ENCODE data around the gene CDHR2.

The CDHR2 gene

GRCh38 chr5:176612855-176613254, 63.7 kb downstream of the CDHR2 start:
- Histone ChIP-seq H3K4me2 (ENCODE audit: low read length) (no peak overlapping the region), H3F3A (ENCODE audit: insufficient read depth, low read length) (no peaks in the 10 kb centered on the region), H3K9me3 (ENCODE audit: low read length) (no peaks in the 10 kb centered on the region), H3K36me3 (ENCODE audit: insufficient read depth, low read length) (no peaks in the 10 kb centered on the region), H3K79me2 (ENCODE audit: insufficient read depth, low read length) (no peaks in the 10 kb centered on the region), H3K4me3 (ENCODE audit: low read depth, low read length, poor library complexity, severe bottlenecking) (no peak overlapping the region), H2AFZ (ENCODE audit: low read length) (no peak overlapping the region), H3K4me1 (ENCODE audit: insufficient read depth, low read length, severe bottlenecking) (no peaks in the 10 kb centered on the region), H3K27me3 (ENCODE audit: insufficient read depth, low read length) (no peaks in the 10 kb centered on the region), H3K9ac (ENCODE audit: low read length) (no peak overlapping the region), H3K9me2 (ENCODE audit: low read depth, low read length) (no peaks in the 10 kb centered on the region), H4K20me1 (ENCODE audit: insufficient read depth, low read length) (no peaks in the 10 kb centered on the region), H3K27ac (ENCODE audit: low read depth, low read length, poor library complexity, severe bottlenecking) (no peak overlapping the region)
- TF ChIP-seq, protein P1, sequence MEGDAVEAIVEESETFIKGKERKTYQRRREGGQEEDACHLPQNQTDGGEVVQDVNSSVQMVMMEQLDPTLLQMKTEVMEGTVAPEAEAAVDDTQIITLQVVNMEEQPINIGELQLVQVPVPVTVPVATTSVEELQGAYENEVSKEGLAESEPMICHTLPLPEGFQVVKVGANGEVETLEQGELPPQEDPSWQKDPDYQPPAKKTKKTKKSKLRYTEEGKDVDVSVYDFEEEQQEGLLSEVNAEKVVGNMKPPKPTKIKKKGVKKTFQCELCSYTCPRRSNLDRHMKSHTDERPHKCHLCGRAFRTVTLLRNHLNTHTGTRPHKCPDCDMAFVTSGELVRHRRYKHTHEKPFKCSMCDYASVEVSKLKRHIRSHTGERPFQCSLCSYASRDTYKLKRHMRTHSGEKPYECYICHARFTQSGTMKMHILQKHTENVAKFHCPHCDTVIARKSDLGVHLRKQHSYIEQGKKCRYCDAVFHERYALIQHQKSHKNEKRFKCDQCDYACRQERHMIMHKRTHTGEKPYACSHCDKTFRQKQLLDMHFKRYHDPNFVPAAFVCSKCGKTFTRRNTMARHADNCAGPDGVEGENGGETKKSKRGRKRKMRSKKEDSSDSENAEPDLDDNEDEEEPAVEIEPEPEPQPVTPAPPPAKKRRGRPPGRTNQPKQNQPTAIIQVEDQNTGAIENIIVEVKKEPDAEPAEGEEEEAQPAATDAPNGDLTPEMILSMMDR (IDR thresholded peaks at IDR 0.05; ENCODE audit: low read length), result no peak
- TF ChIP-seq EZH2 (IDR thresholded peaks at IDR 0.05; ENCODE audit: borderline replicate concordance, low read length), result no peak

DNA sequence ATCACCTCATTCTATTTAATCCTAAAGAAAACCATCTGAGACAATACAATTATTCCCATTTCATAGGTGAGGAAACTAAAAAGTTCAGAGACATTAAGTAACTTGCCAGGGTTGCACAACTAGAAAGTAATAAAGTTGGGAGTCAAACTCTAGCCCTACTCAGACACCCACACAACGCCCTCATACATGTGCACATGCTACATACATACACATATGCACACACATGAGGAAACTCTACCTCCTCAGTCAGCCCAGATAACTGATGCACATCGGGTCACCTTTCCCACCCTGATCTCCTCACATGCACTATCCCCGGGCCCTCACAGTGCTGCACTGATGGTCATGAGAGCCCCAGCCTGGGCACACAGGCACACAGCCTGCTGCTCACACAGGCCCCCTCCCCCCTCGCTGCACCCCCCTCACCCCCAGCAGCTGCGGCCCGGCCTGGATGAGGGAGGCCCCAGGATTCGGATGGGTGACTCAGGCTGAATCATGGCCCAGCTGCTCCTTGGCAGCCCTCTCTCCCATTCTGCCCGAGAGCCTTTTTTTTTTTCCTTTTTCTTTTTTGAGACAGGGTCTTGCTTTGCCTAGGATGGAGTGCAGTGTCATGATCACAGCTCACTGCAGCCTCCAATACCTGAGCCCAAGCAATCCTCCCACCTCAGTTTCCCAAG, 65.8 kb downstream of the CDHR2 start:
- TF ChIP-seq EZH2 (IDR thresholded peaks at IDR 0.05; ENCODE audit: borderline replicate concordance, low read length), result no peak
- TF ChIP-seq, protein P1 (IDR thresholded peaks at IDR 0.05; ENCODE audit: low read length), result no peak
- no peaks in the 10 kb centered on the region for H3K9me3 ChIP-seq (ENCODE audit: low read length)
- no peak overlapping the region for H3K4me2 ChIP-seq (ENCODE audit: low read length)
- H3K27ac ChIP-seq (ENCODE audit: low read depth, low read length, poor library complexity, severe bottlenecking), result no peak overlapping the region
- no peak overlapping the region for H2AFZ ChIP-seq (ENCODE audit: low read length)
- no peak overlapping the region for H3K9ac ChIP-seq (ENCODE audit: low read length)
- H3F3A ChIP-seq (ENCODE audit: insufficient read depth, low read length), result no peaks in the 10 kb centered on the region
- no peaks in the 10 kb centered on the region for H3K27me3 ChIP-seq (ENCODE audit: insufficient read depth, low read length)
- no peaks in the 10 kb centered on the region for H3K4me1 ChIP-seq (ENCODE audit: insufficient read depth, low read length, severe bottlenecking)
- no peaks in the 10 kb centered on the region for H3K36me3 ChIP-seq (ENCODE audit: insufficient read depth, low read length)
- no peaks in the 10 kb centered on the region for H3K9me2 ChIP-seq (ENCODE audit: low read depth, low read length)
- no peak overlapping the region for H3K4me3 ChIP-seq (ENCODE audit: low read depth, low read length, poor library complexity, severe bottlenecking)
- H3K79me2 ChIP-seq (ENCODE audit: insufficient read depth, low read length), result no peaks in the 10 kb centered on the region
- H4K20me1 ChIP-seq (ENCODE audit: insufficient read depth, low read length), result no peaks in the 10 kb centered on the region

GRCh38 chr5:176616511-176616910, 67.4 kb downstream of the CDHR2 start:
- Histone ChIP-seq H3K9me2 (ENCODE audit: low read depth, low read length) (no peaks in the 10 kb centered on the region), H3K36me3 (ENCODE audit: insufficient read depth, low read length) (no peaks in the 10 kb centered on the region), H3K9ac (ENCODE audit: low read length) (no peak overlapping the region), H2AFZ (ENCODE audit: low read length) (no peak overlapping the region), H3K4me3 (ENCODE audit: low read depth, low read length, poor library complexity, severe bottlenecking) (no peak overlapping the region), H3F3A (ENCODE audit: insufficient read depth, low read length) (no peaks in the 10 kb centered on the region), H3K79me2 (ENCODE audit: insufficient read depth, low read length) (no peaks in the 10 kb centered on the region), H4K20me1 (ENCODE audit: insufficient read depth, low read length) (no peaks in the 10 kb centered on the region), H3K27ac (ENCODE audit: low read depth, low read length, poor library complexity, severe bottlenecking) (no peak overlapping the region), H3K27me3 (ENCODE audit: insufficient read depth, low read length) (no peaks in the 10 kb centered on the region; the same call in 1 of the 2 replicates), H3K4me2 (ENCODE audit: low read length) (no peak overlapping the region), H3K4me1 (ENCODE audit: insufficient read depth, low read length, severe bottlenecking) (no peaks in the 10 kb centered on the region), H3K9me3 (ENCODE audit: low read length) (no peaks in the 10 kb centered on the region)
- no peak for TF ChIP-seq EZH2 (IDR thresholded peaks at IDR 0.05; ENCODE audit: borderline replicate concordance, low read length)
- TF ChIP-seq, protein P1 (IDR thresholded peaks at IDR 0.05; ENCODE audit: low read length), result no peak

Measured in OCI-LY1 (cell line).